ENCODE measurements around the gene COPS9. TPM values are rescaled to one million over a fixed set of nuclear protein-coding genes. Genes with fewer than 3 reads are reported as not detected.

The COPS9 gene
- total RNA-seq, 1 experiment from 2014 or later, result 107 TPM

DNA sequence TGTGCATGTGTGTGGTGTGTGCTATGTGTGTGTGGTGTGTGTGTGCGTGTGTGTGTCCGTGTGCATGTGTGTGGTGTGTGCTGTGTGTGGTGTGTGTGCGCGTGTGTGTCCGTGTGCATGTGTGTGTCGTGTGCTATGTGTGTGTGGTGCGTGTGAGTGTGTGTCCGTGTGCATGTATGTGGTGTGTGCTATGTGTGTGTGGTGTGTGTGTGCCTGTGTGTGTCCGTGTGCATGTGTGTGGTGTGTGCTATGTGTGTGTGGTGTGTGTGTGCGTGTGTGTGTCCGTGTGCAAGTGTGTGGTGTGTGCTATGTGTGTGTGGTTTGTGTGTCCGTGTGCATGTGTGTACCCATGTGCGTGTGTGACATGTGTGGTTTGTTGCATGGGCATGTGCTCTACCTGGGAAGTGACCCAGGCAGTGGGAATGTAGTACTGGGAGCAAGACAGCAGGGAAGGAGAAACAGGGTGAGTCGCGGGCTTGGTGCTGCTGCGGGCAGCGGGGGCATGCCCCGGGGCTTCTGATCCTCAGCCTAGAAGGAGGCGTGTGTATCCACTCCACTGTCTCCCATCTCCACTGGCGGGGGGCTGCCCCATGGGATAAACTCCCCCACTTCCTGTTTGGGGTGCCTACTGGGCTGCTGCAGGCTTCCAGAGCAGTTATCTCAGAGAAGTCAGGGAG is 11.9 kb upstream of the COPS9 start:
- DNase-seq (ENCODE audit: low read depth), result no peak

GRCh38 chr2:240147382-240147781 is 11.3 kb upstream of the COPS9 start:
- no peak for DNase-seq (ENCODE audit: low read depth)

GRCh38 chr2:240146627-240147278 is 10.6 kb upstream of the COPS9 start:
- DNase-seq (ENCODE audit: low read depth), result no peak

DNA sequence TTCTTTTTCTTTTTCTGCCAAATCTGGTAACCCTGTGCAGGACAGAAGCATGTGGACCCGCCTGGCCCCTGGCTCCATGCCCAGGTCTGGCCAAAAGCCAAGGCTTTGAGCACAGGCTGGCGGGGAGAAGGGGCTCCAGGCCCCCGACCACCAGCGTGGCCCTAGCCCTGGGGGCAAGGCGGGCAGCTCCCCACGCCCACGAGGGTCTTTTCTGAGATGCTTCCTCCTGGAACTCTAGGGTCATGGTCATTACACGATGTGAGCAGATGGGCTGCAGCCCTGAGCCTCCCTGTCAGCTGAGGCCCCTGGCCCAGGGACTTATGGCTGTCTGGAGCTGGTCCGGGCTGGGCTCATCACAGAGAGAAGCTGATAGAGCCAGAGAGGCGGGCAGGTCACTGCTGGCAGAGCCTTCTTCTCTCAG is 10.0 kb upstream of the COPS9 start:
- no peak for DNase-seq (ENCODE audit: low read depth)

DNA sequence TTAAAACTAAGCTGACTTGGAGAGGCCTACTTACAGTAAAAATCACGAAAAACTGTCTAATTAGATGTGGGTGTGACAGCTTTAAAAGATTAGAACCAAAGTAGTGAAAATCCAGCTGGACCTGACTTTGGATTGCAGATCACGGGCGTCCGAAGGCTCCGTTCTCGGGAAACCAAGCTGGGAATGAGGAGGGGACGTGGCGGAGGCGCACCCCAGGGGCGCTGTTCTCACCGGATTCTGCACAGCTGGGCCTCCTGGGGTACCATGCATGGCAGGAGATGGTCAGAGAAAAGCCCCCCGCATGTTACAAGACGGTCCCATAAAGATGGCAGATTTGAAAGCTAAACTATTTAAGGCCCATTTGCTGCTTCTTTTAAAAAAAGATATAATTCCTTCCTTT is 9.4 kb upstream of the COPS9 start:
- DNase-seq (ENCODE audit: low read depth), result no peak

- DNase-seq (ENCODE audit: low read depth), result no peak
Observed at GRCh38 chr2:240144649-240145261, 8.7 kb upstream of the COPS9 start.

DNA sequence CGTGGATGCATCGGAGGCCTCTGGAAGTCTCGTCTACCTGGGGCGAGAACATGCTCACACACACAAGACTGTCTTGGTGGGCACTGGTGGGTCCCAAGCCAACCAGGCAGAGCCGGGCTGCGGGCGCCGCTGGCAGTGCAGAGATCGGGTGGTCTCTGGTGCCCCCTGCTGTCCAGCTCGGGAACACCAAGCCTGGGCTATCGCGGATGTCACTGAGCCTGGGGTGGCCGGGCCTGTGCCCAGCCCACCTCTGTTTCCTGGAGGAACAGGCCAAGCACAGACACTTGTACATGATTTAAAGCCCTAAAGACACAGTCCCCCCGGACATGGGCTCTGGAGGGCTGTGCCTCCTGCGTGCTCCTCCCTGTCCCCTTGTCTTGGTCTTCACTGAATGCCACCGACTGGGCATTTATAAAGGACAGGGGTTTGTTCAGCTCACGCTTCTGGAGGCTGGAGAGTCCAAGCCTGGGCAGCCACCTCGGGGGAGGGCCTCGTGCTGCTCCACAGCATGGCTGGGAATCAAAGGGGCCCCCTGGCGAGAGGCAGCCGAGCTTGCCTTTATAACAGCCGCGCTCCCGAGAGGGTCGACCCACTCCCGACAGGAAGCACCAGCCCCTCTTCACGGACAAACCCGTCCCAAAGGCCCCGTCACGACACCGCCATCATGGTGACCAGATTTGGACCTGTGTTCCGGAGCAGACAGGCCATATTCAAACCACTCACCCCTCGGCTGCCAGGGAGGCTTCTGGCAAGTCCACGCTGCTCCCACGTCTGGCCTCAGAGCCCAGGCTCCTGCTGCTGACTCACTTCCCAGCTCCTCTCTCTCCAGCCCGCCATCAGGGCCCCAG is 7.9 kb upstream of the COPS9 start:
- peak; percentile 22 for DNase-seq (ENCODE audit: low read depth)

GRCh38 chr2:240143276-240143675 is 7.2 kb upstream of the COPS9 start:
- no peak for DNase-seq (ENCODE audit: low read depth)

DNA sequence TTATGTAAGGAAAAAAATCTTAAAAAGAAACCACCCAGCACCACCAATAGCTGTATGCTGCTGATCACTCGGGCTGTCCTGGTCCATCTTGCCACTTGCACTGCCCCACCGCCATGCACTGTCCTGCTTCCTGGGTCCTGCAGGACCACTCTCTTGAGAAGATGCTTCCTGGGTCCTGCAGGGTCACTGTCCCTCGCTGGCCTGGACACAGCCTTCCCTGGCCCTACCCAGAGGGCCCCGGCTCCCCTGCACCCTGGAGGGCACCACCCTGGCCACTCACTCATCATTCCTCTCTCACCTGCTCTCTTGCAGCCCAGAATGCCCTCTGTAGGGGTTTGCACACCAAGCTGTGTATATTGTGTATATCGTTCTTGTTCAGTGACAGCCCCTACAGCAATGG is 6.8 kb upstream of the COPS9 start:
- DNase-seq (ENCODE audit: low read depth), result no peak

GRCh38 chr2:240142256-240142775 is 6.2 kb upstream of the COPS9 start:
- DNase-seq (ENCODE audit: low read depth), result no peak

DNA sequence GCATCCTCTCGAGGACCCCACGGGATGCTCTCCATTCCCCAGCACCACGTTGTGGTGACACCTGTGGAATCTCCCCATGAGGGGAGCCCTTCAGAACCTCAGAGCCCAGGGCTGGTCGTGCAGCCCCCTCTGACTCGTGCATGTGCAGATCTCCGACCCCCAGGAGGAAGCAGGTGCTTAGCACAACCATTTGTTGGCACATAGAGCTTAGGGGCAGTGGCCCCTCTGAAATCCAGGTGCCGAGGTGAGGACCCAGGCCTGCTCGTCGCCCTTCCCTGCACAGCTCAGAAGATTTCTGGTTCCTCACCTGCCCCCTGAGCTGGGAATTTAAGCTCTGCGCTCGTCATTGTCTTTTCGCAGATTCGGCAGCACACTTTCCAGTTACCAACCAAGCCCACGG is 5.6 kb upstream of the COPS9 start:
- DNase-seq (ENCODE audit: low read depth), result no peak

- DNase-seq (ENCODE audit: low read depth), result no peak
Observed at GRCh38 chr2:240140920-240141319, 4.8 kb upstream of the COPS9 start.

DNA sequence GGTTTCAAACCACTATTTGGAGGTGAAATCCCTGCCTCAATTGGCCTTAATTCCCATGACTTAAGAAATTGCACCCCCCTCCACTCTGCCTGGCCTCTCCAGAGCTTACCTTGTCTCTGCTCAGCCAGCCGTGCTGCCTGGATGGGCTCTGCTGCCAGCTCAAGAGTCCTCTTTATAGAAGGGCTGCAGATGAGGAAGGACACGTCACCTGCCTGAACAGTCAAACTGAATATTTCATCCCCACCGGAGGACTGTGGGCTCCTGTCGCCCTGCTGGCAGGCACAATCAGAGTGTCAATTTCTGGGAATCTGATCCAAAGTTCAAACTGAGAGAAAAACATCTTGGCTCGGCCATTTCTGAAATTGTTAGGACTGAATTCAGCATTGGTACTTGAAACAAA is 4.4 kb upstream of the COPS9 start, which contains the start of gene OTOS:
Gene OTOS (minus strand): TSS at position 148 of the 400 bp plus-strand sequence. CDS start 332 bp downstream, outside the sequence.
- DNase-seq (ENCODE audit: low read depth), result no peak

DNA sequence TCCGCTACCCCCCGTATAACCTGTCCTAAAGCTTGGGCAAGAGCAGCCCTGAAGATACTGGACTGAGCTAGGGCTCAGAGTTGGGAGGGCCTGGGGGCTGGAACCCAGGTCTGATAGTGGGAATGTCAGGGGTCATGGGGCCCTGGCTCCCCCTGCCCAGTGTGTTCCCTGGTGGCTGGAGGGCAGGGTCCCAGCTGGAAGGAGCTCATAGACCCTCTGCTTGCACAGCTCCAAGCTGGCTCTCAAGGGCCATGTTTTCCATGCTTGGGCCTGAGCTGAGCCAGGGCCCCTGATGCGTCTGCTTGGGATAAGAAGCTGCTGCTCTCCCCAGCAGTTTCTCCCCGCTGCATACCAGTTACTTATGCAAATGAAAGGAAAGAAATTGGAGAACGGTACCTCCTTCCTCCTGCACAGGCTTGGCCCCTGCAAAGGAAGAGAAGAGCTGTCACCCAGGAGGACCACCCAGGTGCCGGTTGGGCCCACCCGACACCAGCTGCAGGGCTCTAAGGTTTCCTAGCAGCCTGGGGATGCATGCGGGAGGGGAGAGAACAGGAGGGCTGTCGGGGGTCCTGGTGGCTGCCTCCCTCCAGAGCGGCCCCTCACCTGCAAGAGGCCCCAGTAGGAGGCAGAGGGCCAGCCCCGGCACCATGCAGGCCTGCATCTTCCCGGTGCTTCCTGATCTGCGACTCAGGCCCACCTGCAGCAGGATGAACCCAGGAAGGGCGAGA is 3.7 kb upstream of the COPS9 start:
- DNase-seq (ENCODE audit: low read depth), result no peak

GRCh38 chr2:240139011-240139441 is 2.9 kb upstream of the COPS9 start:
- DNase-seq (ENCODE audit: low read depth), result no peak

GRCh38 chr2:240138254-240138984 is 2.3 kb upstream of the COPS9 start:
- peak; percentile 42 for DNase-seq (ENCODE audit: low read depth)

DNA sequence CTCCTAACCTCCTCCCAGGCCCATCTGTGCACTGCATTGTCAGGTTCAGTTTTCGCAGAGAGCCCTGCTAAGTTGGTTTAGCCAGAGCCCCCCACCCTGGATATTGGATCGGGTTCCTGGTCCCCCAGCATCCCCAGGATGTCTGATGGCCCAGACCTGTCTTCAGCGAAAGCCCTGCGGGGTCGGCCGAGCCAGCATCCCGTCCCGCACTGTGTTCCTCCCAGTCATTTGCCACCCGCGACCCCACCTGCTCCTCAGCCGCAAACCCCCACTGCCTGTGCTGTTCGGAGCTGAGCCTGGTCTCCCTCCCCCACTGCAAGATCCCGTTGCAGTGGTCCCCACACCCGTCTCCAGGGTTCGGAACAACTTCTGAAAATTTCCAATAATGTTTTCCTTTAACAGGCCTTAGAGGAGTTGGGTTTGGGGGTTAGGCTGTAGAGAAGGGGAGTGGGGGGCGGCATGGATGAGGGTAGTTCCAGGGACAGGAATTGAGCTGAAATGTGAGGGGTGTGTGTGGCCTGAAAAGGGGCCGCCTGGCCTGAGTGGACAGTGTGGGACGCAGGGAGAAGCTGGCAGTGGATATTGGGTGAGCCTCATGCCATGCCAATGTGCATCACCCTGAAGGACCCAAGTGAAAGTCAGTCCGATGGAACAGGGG is 1.6 kb upstream of the COPS9 start:
- DNase-seq (ENCODE audit: low read depth), result no peak

GRCh38 chr2:240136671-240137292 is 677 bp upstream of the COPS9 start:
- DNase-seq (ENCODE audit: low read depth), result no peak

- DNase-seq (ENCODE audit: low read depth), result no peak
Observed at GRCh38 chr2:240135706-240136012, 446 bp downstream of the COPS9 start.
